Upper lobe of left lung (tissue), 6 donors: ENCODE measurements around the gene PRKAR2B. TPM values are rescaled to one million over a fixed set of nuclear protein-coding genes. Genes with fewer than 3 reads are reported as not detected.

Source experiments
- ATAC-seq, 2 donors: fragments of 200-7000 bp; cut with Tn5 transposase; one replicate each; pipeline ENCODE4 v1.9.1; 2022; ENCODE audit warnings: mild to moderate bottlenecking in 2 of 2, moderate library complexity in 2 of 2; ENCODE audit not compliant: low FRiP score in 2 of 2
- DNase-seq, 2 donors: peaks; one replicate each; pipeline ENCODE4 v3.0.0-alpha.2; 2019 to 2020
- H3K27ac ChIP-seq, 4 donors: fragments of 200-600 bp; sonication (generic); one replicate each; pipeline ENCODE4 v1.5.1; 2016 to 2019
- H3K27me3 ChIP-seq, 4 donors: fragments of 200-600 bp; sonication (generic); one replicate each; pipeline ENCODE4 v1.5.1; 2017 to 2019
- H3K36me3 ChIP-seq, 4 donors: fragments of 200-600 bp; sonication (generic); one replicate each; pipeline ENCODE4 v1.5.1; 2016 to 2019
- H3K4me1 ChIP-seq, 4 donors: fragments of 200-600 bp; sonication (generic); one replicate each; pipeline ENCODE4 v1.5.1; 2018 to 2019
- H3K4me3 ChIP-seq, 4 donors: fragments of 200-600 bp; sonication (generic); one replicate each; pipeline ENCODE4 v1.5.1; 2017 to 2019; ENCODE audit warnings: mild to moderate bottlenecking in 2 of 4, moderate library complexity in 1 of 4
- H3K9me3 ChIP-seq, 4 donors: fragments of 200-600 bp; sonication (generic); one replicate each; pipeline ENCODE4 v1.5.1; 2018 to 2019
- EP300 ChIP-seq, 4 donors: sonication (generic); formaldehyde crosslinking; IDR thresholded peaks; one replicate each; pipeline ENCODE4 v1.5.1; 2017; ENCODE audit warnings: antibody characterized with exemption in 4 of 4, control low read depth in 2 of 4
- POLR2A ChIP-seq, 4 donors: fragments of 450-650 bp; IDR thresholded peaks; one replicate each; pipeline ENCODE4 v1.5.1; 2016 to 2017; ENCODE audit warnings: antibody characterized with exemption in 4 of 4, mild to moderate bottlenecking in 2 of 4
- POLR2AphosphoS5 ChIP-seq, 2 donors: sonication (generic); formaldehyde crosslinking; IDR thresholded peaks; one replicate each; pipeline ENCODE4 v1.5.1; 2017; ENCODE audit warnings: antibody characterized with exemption in 2 of 2
- WGBS, 2 donors: methylation state at CpG; one replicate each; pipeline ENCODE4 v1.1.5; 2017 to 2018; 5-methylcytosine and 5-hydroxymethylcytosine counted together
- total RNA-seq, 6 donors: library from RNA; depleted of rRNA in 4 of 6; stranded (reverse); fragments of >200 nt in 4 of 6; gene quantifications; one replicate each; pipeline versions ENCODE4 v1.1.0 to v1.2.1, GENCODE V29; 2016 to 2021
- TF ChIP-seq, protein P1 (sequence below), 6 experiments: fragments of 450-650 bp in 4 of 6; fragments of 200-600 bp in 2 of 6; sonication (generic) in 2 of 6; IDR thresholded peaks; one replicate each; pipeline ENCODE4 v1.5.1; 2016 to 2019; ENCODE audit warnings: antibody characterized with exemption in 6 of 6
- donor health status: DM: no; HTN: no; CAD: no; lungs with moderate emphysema.
- donor health status: DM: no; HTN: yes; CAD: no; lungs with severe emphysema.

Gene PRKAR2B
- total RNA-seq, 6 donors from 2014 or later: 6.5 to 24.1 (median 9.8) TPM

DNA sequence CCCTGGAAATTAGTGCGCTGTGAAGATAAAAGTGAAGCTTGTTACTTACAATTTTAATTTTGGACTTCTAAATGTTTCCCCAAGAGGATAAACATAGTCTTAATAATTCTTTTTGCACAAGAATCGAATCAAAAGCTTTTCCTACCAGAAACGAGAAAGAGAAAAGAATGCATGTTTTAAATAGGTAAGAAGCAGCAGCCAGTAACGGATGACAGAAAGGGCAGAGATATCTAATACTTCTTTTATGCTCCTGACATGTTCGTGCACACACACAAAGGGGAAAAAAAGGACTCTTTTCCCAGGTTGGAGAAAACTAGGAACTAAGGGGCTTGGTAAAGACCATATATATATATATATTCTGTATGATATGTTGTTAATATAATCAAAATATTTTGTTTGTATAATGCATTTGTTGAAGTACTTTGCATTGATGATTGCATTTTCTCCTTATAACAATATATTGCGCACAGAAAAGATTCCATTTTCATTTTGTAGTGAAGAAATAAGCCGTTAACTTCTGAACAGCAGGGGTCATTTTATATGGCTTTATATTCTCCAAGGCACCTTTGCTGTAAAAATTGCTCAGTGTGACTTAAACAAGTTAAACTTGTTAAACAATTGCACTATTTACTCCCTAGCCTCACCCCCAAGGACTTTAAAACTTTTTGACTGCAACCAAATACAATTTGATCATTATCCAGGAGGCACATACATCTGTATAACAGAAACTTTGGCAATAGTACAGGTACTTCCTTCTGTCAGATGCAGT lies 2.2 kb downstream of the PRKAR2B start:
- Histone ChIP-seq H3K9me3 (no peaks in the 10 kb centered on the region), H3K36me3 (no peaks in the 10 kb centered on the region), H3K4me3 (no peak overlapping the region), H3K27me3 (no peaks in the 10 kb centered on the region), H3K27ac (no peak overlapping the region), H3K4me1 (peaks cover 12 to 23% (median 14%) of the 10 kb centered on the region in 4 donors)
- DNase-seq (no peak), ATAC-seq (no peak)
- WGBS, 2 donors: 87 to 91% methylated on average over 7 of the region's 7 CpGs
- TF ChIP-seq POLR2A (IDR thresholded peaks at IDR 0.05) (no peak), EP300 (IDR thresholded peaks at IDR 0.05) (no peak), POLR2AphosphoS5 (IDR thresholded peaks at IDR 0.05) (no peak)
- TF ChIP-seq, protein P1, sequence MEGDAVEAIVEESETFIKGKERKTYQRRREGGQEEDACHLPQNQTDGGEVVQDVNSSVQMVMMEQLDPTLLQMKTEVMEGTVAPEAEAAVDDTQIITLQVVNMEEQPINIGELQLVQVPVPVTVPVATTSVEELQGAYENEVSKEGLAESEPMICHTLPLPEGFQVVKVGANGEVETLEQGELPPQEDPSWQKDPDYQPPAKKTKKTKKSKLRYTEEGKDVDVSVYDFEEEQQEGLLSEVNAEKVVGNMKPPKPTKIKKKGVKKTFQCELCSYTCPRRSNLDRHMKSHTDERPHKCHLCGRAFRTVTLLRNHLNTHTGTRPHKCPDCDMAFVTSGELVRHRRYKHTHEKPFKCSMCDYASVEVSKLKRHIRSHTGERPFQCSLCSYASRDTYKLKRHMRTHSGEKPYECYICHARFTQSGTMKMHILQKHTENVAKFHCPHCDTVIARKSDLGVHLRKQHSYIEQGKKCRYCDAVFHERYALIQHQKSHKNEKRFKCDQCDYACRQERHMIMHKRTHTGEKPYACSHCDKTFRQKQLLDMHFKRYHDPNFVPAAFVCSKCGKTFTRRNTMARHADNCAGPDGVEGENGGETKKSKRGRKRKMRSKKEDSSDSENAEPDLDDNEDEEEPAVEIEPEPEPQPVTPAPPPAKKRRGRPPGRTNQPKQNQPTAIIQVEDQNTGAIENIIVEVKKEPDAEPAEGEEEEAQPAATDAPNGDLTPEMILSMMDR (IDR thresholded peaks at IDR 0.05): no peak

DNA sequence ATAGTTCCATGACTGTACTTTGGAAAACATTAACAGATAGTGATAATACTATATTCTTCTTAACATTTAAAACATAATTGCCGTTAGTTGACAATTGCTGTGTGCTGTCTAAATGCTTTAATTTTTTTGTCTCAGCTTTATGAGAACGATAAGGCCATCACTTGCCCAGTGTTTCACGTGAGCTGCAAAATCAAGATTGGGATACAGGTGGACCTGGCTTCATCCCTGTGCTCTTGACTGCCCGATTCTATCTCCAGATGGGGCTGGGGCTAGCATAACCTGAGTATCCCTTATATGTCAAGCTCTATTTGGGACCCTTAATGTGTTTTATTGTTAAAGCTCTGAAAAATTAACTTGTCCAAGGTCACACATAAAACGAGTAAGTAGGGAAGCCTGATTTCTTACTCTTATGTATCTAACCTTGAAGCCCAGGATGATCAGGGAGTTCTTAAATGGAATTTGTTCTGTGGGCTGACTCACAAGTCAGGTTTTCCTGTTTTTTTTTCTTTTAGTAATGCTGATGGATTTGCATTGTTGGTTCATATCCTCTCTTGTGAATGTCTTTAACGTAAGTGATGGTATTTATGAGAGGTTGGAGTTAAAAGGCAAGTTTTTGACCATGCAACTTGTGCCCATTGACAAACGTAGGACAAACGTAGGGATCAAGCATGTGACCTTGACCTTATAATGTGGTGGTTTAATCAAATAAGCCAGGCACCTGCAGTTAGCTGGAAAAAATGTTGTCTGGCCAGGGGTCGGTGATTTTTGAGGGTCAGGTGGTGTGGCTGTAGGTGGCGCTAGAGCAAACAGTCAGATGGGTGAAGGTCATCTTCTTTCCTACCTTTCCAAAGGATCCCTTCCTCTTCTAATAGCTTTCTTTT lies 3.6 kb downstream of the PRKAR2B start:
- H3K9me3 ChIP-seq: no peaks in the 10 kb centered on the region
- WGBS, 2 donors: 92 to 93% methylated on average over 10 of the region's 10 CpGs
- TF ChIP-seq, protein P1 (IDR thresholded peaks at IDR 0.05): no peak
- TF ChIP-seq POLR2AphosphoS5 (IDR thresholded peaks at IDR 0.05) (no peak), POLR2A (IDR thresholded peaks at IDR 0.05) (no peak), EP300 (IDR thresholded peaks at IDR 0.05) (no peak)

DNA sequence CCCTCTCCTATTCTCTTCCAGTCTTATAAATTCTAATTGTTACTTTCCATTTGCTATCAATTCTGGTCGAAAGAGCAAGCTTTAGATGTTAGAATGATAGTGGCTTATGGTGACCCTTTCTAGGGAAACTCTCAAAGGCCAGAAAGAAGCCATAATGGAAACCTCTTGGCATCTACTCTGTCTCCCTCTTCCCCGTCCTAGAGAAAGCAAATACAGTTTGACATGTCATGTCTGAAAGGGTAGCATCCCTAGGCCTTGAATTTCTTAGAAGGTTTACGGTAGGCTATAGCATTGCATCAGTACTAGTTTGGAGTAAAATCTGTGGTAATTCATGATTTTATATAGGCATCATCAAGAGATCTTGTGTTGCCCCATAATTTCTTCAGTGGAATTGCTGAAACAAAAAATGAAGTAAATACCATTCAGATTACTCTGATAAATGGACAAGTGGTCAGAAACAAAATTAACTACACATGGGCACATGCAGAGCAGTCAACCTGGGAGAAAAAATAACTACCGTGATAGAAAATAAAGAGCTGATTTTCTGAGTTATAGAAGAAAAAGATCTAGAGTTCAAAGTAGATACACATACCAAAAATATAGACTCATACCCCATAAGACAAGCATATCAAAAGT lies 4.4 kb downstream of the PRKAR2B start:
- 93 to 98% methylated on average over 4 of the region's 4 CpGs for WGBS, 2 donors
- Histone ChIP-seq H3K27me3 (no peaks in the 10 kb centered on the region), H3K4me1 (peaks cover 12 to 20% (median 14%) of the 10 kb centered on the region in 4 donors), H3K4me3 (no peak overlapping the region), H3K36me3 (no peaks in the 10 kb centered on the region), H3K9me3 (no peaks in the 10 kb centered on the region), H3K27ac (no peak overlapping the region)
- ATAC-seq (no peak), DNase-seq (no peak)
- TF ChIP-seq POLR2A (IDR thresholded peaks at IDR 0.05) (no peak), POLR2AphosphoS5 (IDR thresholded peaks at IDR 0.05) (no peak), EP300 (IDR thresholded peaks at IDR 0.05) (no peak)
- TF ChIP-seq, protein P1 (IDR thresholded peaks at IDR 0.05): no peak

More for the DNA sequence above, 3.6 kb downstream of the PRKAR2B start:
- Histone ChIP-seq H3K36me3 (no peaks in the 10 kb centered on the region), H3K4me3 (no peak overlapping the region), H3K4me1 (peaks cover 12 to 23% (median 14%) of the 10 kb centered on the region in 4 donors), H3K27me3 (no peaks in the 10 kb centered on the region), H3K27ac (no peak overlapping the region)
- ATAC-seq: no peak
- DNase-seq: no peak

DNA sequence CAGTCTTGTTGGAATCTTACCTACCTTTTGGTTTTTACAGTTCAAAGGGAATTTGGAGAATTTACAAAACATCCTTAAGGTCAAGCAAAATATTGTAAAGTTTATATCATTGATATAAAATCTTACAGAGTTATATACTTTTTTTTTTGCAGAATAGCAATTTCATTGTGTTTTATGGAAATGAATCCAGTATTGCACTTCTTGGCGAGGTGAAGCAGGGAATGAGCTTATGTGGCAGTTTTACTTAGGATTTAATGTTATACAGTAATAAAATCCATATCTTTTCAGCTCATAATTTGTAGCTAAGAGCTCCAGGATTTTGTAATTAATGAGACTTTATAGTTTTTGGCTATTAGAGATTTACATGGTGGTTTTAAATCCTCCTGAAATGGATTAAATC lies 5.0 kb downstream of the PRKAR2B start:
- Histone ChIP-seq H3K4me1 (peaks cover 12 to 16% (median 12%) of the 10 kb centered on the region in 4 donors), H3K27me3 (no peaks in the 10 kb centered on the region), H3K36me3 (no peaks in the 10 kb centered on the region), H3K4me3 (no peak overlapping the region), H3K27ac (no peak overlapping the region), H3K9me3 (no peaks in the 10 kb centered on the region)
- no peak for ATAC-seq
- TF ChIP-seq, protein P1 (IDR thresholded peaks at IDR 0.05): no peak
- no peak for TF ChIP-seq POLR2AphosphoS5 (IDR thresholded peaks at IDR 0.05)
- no peak for TF ChIP-seq POLR2A (IDR thresholded peaks at IDR 0.05)
- no peak for TF ChIP-seq EP300 (IDR thresholded peaks at IDR 0.05)
- DNase-seq: no peak
- WGBS, 2 donors: 93 to 94% methylated on average over 1 of the region's 1 CpG
